ENCODE measurements around the gene RPTOR.

DNA sequence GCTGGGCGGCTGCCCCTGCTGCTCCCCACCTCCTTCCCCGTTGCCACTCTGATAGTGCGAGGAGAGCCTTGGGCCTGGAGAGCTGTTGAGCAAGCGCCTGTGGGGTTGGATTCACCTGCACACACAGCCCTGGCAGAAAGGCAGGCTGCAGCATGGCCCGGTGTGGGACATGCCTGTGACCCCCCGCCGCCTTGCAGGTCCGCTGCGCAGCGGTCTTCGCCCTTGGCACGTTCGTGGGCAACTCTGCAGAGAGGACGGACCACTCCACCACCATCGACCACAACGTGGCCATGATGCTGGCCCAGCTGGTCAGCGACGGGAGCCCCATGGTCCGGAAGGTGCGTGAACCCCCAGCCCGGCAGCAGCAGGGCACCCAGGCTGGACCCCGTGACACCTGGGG lies 340.2 kb downstream of the RPTOR start:
- TF ChIP-seq, protein P1, sequence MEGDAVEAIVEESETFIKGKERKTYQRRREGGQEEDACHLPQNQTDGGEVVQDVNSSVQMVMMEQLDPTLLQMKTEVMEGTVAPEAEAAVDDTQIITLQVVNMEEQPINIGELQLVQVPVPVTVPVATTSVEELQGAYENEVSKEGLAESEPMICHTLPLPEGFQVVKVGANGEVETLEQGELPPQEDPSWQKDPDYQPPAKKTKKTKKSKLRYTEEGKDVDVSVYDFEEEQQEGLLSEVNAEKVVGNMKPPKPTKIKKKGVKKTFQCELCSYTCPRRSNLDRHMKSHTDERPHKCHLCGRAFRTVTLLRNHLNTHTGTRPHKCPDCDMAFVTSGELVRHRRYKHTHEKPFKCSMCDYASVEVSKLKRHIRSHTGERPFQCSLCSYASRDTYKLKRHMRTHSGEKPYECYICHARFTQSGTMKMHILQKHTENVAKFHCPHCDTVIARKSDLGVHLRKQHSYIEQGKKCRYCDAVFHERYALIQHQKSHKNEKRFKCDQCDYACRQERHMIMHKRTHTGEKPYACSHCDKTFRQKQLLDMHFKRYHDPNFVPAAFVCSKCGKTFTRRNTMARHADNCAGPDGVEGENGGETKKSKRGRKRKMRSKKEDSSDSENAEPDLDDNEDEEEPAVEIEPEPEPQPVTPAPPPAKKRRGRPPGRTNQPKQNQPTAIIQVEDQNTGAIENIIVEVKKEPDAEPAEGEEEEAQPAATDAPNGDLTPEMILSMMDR (conservative IDR thresholded peaks at IDR 0.05; ENCODE audit: low read length), result no peak
- no peak for TF ChIP-seq EZH2phosphoT487 (IDR thresholded peaks at IDR 0.05; ENCODE audit: borderline replicate concordance, low read depth, low read length)

Measured in OCI-LY7 (cell line).